ENCODE data around the gene DGKE.

The DGKE gene

GRCh38 chr17:56893503-56893902, 59.6 kb downstream of the DGKE start:
- no peak for DNase-seq

GRCh38 chr17:56894859-56895455, 61.0 kb downstream of the DGKE start:
- DNase-seq: no peak

GRCh38 chr17:56896217-56896967, 62.4 kb downstream of the DGKE start:
- DNase-seq: no peak

- no peak for DNase-seq
Measured at GRCh38 chr17:56896968-56897359, 63.0 kb downstream of the DGKE start.

- no peak for DNase-seq
Measured at GRCh38 chr17:56897646-56898424, 63.9 kb downstream of the DGKE start.

- no peak for DNase-seq
Measured at GRCh38 chr17:56898874-56899273, 64.9 kb downstream of the DGKE start.

- DNase-seq: no peak
Measured at GRCh38 chr17:56899403-56899802, 65.5 kb downstream of the DGKE start.

GRCh38 chr17:56902348-56902747, 68.4 kb downstream of the DGKE start:
- DNase-seq: peak; percentile 53

- DNase-seq: no peak
Measured at GRCh38 chr17:56903560-56903959, 69.6 kb downstream of the DGKE start.

- DNase-seq: no peak
Measured at GRCh38 chr17:56908001-56908542, 74.1 kb downstream of the DGKE start.

GRCh38 chr17:56909742-56910508, 76.0 kb downstream of the DGKE start:
- DNase-seq: no peak

GRCh38 chr17:56910509-56911235, 76.7 kb downstream of the DGKE start:
- DNase-seq: no peak

- DNase-seq: no peak
Measured at GRCh38 chr17:56912105-56912999, 78.4 kb downstream of the DGKE start.

GRCh38 chr17:56913000-56913311, 79.0 kb downstream of the DGKE start:
- no peak for DNase-seq

- DNase-seq: no peak
Measured at GRCh38 chr17:56913353-56913866, 79.5 kb downstream of the DGKE start.

GRCh38 chr17:56913867-56914580, 80.1 kb downstream of the DGKE start, which contains the start of gene TRIM25:
TRIM25 (minus strand) TSS chr17:56914049; CDS start chr17:56913988, 61 bp downstream.
- DNase-seq: peak; percentile 91

- DNase-seq: peak; percentile 11
Measured at GRCh38 chr17:56914581-56915273, 80.8 kb downstream of the DGKE start.

- no peak for DNase-seq
Measured at GRCh38 chr17:56917559-56918296, 83.8 kb downstream of the DGKE start.

GRCh38 chr17:56918916-56919315, 85.0 kb downstream of the DGKE start:
- DNase-seq: no peak
